ENCODE data around the gene TRMT10B. TPM values are rescaled to one million over a fixed set of nuclear protein-coding genes. Genes with fewer than 3 reads are reported as not detected.

Gene TRMT10B
- total RNA-seq, 1 experiment from 2014 or later, result 6.9 TPM

- no peak overlapping the region for H3K27ac Mint-ChIP-seq (ENCODE audit: low read depth, unreplicated experiment)
- H3K36me3 Mint-ChIP-seq (ENCODE audit: insufficient read depth, unreplicated experiment), result peaks cover 64% of the 10 kb centered on the region
- TF ChIP-seq, protein P1, sequence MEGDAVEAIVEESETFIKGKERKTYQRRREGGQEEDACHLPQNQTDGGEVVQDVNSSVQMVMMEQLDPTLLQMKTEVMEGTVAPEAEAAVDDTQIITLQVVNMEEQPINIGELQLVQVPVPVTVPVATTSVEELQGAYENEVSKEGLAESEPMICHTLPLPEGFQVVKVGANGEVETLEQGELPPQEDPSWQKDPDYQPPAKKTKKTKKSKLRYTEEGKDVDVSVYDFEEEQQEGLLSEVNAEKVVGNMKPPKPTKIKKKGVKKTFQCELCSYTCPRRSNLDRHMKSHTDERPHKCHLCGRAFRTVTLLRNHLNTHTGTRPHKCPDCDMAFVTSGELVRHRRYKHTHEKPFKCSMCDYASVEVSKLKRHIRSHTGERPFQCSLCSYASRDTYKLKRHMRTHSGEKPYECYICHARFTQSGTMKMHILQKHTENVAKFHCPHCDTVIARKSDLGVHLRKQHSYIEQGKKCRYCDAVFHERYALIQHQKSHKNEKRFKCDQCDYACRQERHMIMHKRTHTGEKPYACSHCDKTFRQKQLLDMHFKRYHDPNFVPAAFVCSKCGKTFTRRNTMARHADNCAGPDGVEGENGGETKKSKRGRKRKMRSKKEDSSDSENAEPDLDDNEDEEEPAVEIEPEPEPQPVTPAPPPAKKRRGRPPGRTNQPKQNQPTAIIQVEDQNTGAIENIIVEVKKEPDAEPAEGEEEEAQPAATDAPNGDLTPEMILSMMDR (IDR thresholded peaks at IDR 0.05; ENCODE audit: unreplicated experiment), result no peak
- H3K27me3 Mint-ChIP-seq (ENCODE audit: insufficient read depth, unreplicated experiment), result no peaks in the 10 kb centered on the region
- ChIA-PET CTCF (interaction anchor here (0.5 to 0.6 kb wide), 2 partner anchors 30 to 346 kb away, joined by 3 to 4 read pairs; no protein-coding TSS in a partner anchor), POLR2A (interaction anchor here (0.5 to 0.7 kb wide), 2 partner anchors 12 to 406 kb away, joined by 3 read pairs; no protein-coding TSS in a partner anchor)
- H3K4me3 Mint-ChIP-seq (ENCODE audit: unreplicated experiment), result no peak overlapping the region
- H3K9me3 Mint-ChIP-seq (ENCODE audit: unreplicated experiment), result no peaks in the 10 kb centered on the region
- no peaks in the 10 kb centered on the region for H3K4me1 Mint-ChIP-seq (ENCODE audit: insufficient read depth, unreplicated experiment)
- intact Hi-C loops (cut with micrococcal nuclease), result no loop called here
- no TSS peak for BruUV-seq (replicated peaks)
- DNase-seq (ENCODE audit: unreplicated experiment), result no peak
These were observed 74.0 kb downstream of the TRMT10B start for GRCh38 chr9:37827483-37828165.

Other genes with a start within 250 kb of the TRMT10B start
- gene FBXO10, start 177.4 kb upstream of the TRMT10B start, total RNA-seq (2022), result 3.4 and 4.6 TPM in 2 replicates
- 151 and 164 TPM in 2 replicates for gene TOMM5, start 161.2 kb upstream of the TRMT10B start, total RNA-seq (2022)
- gene FRMPD1, start 102.9 kb upstream of the TRMT10B start, total RNA-seq (2022), result not detected in 2 replicates
- 44.8 and 50.9 TPM in 2 replicates for gene EXOSC3, start 31.3 kb downstream of the TRMT10B start, total RNA-seq (2022)
- 42.1 and 49.4 TPM in 2 replicates for gene DCAF10, start 47.0 kb downstream of the TRMT10B start, total RNA-seq (2022)
- 29.6 and 30.3 TPM in 2 replicates for gene SLC25A51, start 150.3 kb downstream of the TRMT10B start, total RNA-seq (2022)

Measured in MCF 10A (cell line).